SU-DHL-6 (cell line): ENCODE measurements around the gene RBL1.

Experiments used
- H2AFZ ChIP-seq: fragments of 200-600 bp; sonication (generic); 2 replicates; pipeline ENCODE4 v1.6.1; 2014; ENCODE audit warnings: low read depth, mild to moderate bottlenecking, moderate library complexity, mixed read lengths, antibody characterized with exemption, low read length; ENCODE audit not compliant: severe bottlenecking
- H3F3A ChIP-seq: fragments of 200-600 bp; shearing (Covaris generic); 2 replicates; pipeline ENCODE4 v1.6.0; 2016; ENCODE audit warnings: antibody characterized with exemption, mild to moderate bottlenecking; ENCODE audit not compliant: insufficient read depth
- H3K27ac ChIP-seq: fragments of 200-600 bp; sonication (generic); 2 replicates; pipeline ENCODE4 v1.5.1; 2016; ENCODE audit warnings: low read depth, mild to moderate bottlenecking, low read length, moderate library complexity, mixed read lengths
- H3K27me3 ChIP-seq: fragments of 200-600 bp; sonication (generic), shearing (Covaris generic); 2 replicates; pipeline ENCODE4 v1.6.0; 2014; ENCODE audit warnings: mild to moderate bottlenecking, low read length
- H3K36me3 ChIP-seq: fragments of 200-600 bp; sonication (generic); 2 replicates; pipeline ENCODE4 v1.6.1; 2014; ENCODE audit warnings: mild to moderate bottlenecking, low read length, mixed read lengths
- H3K4me2 ChIP-seq: fragments of 300-600, 200-600 bp; shearing (Covaris generic), sonication (generic); 2 replicates; pipeline ENCODE4 v1.6.0; 2014; ENCODE audit warnings: low read length, low read depth, mild to moderate bottlenecking; ENCODE audit not compliant: poor library complexity, severe bottlenecking
- H3K4me3 ChIP-seq: fragments of 200-600 bp; sonication (generic); 2 replicates; pipeline ENCODE4 v1.5.1; 2014; ENCODE audit warnings: antibody characterized with exemption, low read length, mild to moderate bottlenecking, mixed read lengths; ENCODE audit not compliant: insufficient read depth, poor library complexity, severe bottlenecking
- H3K79me2 ChIP-seq: fragments of 200-600 bp; sonication (generic); 2 replicates; pipeline ENCODE4 v1.6.1; 2014; ENCODE audit warnings: mild to moderate bottlenecking, low read length, moderate library complexity; ENCODE audit not compliant: insufficient read depth
- H3K9ac ChIP-seq: fragments of 200-600 bp; sonication (generic); 2 replicates; pipeline ENCODE4 v1.7.0; 2014; ENCODE audit warnings: mild to moderate bottlenecking, low read length
- H3K9me2 ChIP-seq: fragments of 200-600 bp; sonication (generic); replicated peaks from 2 replicates; pipeline ENCODE4 v1.6.1; 2014; ENCODE audit warnings: low read length; ENCODE audit not compliant: insufficient read depth
- H3K9me3 ChIP-seq: fragments of 200-600 bp; sonication (generic); 2 replicates; pipeline ENCODE4 v1.6.1; 2014; ENCODE audit warnings: low read length, mixed read lengths; ENCODE audit not compliant: insufficient read depth
- H4K20me1 ChIP-seq: fragments of 200-600 bp; sonication (generic); 2 replicates; pipeline ENCODE4 v1.6.1; 2014; ENCODE audit warnings: low read depth, mild to moderate bottlenecking, antibody characterized with exemption, low read length, moderate library complexity, mixed read lengths
- EZH2phosphoT487 ChIP-seq: fragments of 200-600 bp; sonication (generic), shearing (Covaris generic); conservative IDR thresholded peaks from 2 replicates; pipeline ENCODE4 v1.6.1; 2018; ENCODE audit warnings: mild to moderate bottlenecking, antibody characterized with exemption, low read length, moderate library complexity, mixed read lengths
- TF ChIP-seq, protein P1 (sequence below): fragments of 200-600 bp; sonication (generic); IDR thresholded peaks from one replicate; pipeline ENCODE4 v1.5.1; 2017; ENCODE audit warnings: antibody characterized with exemption, mild to moderate bottlenecking, low read length, moderate library complexity; ENCODE audit not compliant: insufficient read depth, poor library complexity, severe bottlenecking

Gene RBL1

DNA sequence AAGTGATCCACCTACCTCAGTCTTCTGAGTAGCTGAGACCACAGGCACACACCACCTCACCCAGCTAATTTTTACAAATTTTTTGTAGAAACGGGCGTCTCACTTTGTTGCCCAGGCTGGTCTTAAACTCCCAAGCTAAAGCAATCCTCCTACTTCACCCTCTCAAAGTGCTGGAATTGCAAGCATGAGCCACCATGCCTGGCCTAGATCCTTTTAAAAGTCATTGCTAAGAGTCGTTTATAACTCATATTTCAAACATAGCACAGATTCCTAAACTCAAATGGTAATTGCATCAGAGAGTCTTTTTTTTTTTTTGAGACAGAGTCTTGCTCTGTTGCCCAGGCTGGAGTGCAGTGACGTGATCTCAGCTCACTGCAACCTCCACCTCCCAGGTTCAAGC is 136.6 kb downstream of the RBL1 start:
- H3K27ac ChIP-seq = no peak overlapping the region
- no peaks in the 10 kb centered on the region for H3K9me2 ChIP-seq
- H3K4me2 ChIP-seq = no peak overlapping the region
- H2AFZ ChIP-seq = no peak overlapping the region
- H3K79me2 ChIP-seq = no peaks in the 10 kb centered on the region
- TF ChIP-seq, protein P1, sequence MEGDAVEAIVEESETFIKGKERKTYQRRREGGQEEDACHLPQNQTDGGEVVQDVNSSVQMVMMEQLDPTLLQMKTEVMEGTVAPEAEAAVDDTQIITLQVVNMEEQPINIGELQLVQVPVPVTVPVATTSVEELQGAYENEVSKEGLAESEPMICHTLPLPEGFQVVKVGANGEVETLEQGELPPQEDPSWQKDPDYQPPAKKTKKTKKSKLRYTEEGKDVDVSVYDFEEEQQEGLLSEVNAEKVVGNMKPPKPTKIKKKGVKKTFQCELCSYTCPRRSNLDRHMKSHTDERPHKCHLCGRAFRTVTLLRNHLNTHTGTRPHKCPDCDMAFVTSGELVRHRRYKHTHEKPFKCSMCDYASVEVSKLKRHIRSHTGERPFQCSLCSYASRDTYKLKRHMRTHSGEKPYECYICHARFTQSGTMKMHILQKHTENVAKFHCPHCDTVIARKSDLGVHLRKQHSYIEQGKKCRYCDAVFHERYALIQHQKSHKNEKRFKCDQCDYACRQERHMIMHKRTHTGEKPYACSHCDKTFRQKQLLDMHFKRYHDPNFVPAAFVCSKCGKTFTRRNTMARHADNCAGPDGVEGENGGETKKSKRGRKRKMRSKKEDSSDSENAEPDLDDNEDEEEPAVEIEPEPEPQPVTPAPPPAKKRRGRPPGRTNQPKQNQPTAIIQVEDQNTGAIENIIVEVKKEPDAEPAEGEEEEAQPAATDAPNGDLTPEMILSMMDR = no peak
- TF ChIP-seq EZH2phosphoT487 = no peak
- H3K4me3 ChIP-seq = no peak overlapping the region
- no peaks in the 10 kb centered on the region for H3K36me3 ChIP-seq
- H3F3A ChIP-seq = no peaks in the 10 kb centered on the region
- H3K9me3 ChIP-seq = peaks cover 6% of the 10 kb centered on the region; the same call in 1 of the 2 replicates
- no peaks in the 10 kb centered on the region for H3K27me3 ChIP-seq
- no peaks in the 10 kb centered on the region for H4K20me1 ChIP-seq
- no peak overlapping the region for H3K9ac ChIP-seq

DNA sequence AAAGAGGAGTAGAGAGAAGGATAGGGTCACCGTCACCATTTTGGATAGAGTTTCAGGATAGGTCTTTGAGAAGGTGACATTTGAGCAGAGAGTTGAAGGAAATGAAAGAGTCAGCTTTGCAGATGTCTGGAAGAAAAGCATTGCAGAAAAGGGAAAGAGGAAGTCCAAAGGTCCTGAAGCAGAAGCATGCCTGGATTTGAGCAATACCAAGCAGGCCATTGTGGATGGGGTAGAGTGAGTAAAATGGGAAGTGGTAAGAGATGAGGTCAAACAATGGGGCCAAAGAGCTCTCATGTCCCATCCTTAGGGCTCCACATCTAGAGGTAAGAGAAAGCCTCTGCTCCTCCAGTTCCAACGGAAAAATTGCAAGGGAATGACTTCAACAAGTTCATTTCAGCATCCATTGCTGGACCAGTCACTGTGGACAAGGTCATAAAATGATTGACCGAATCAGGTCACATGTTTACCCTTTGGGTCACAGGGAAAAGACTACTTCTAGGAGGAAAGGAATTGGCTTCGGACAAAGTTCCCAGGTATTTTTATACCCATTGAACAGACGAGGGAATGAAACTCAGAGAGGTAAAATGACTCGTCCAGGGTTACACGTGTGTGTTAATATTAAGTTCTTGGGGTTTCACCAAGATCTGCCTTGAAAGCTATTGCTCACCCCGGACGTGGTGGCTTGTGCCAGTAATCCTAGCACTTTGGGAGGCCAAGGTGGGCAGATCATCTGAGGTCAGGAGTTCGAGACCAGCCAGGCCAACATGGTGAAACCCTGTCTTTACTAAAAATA is 137.7 kb downstream of the RBL1 start:
- H3K9me3 ChIP-seq = peaks cover 6% of the 10 kb centered on the region; the same call in 1 of the 2 replicates
- H3K27ac ChIP-seq = no peak overlapping the region
- no peaks in the 10 kb centered on the region for H4K20me1 ChIP-seq
- no peaks in the 10 kb centered on the region for H3K79me2 ChIP-seq
- H3K27me3 ChIP-seq = no peaks in the 10 kb centered on the region
- no peaks in the 10 kb centered on the region for H3K9me2 ChIP-seq
- H3K4me3 ChIP-seq = no peak overlapping the region
- no peak overlapping the region for H3K4me2 ChIP-seq
- no peak overlapping the region for H3K9ac ChIP-seq
- no peak for TF ChIP-seq EZH2phosphoT487
- TF ChIP-seq, protein P1 = no peak
- H3F3A ChIP-seq = no peaks in the 10 kb centered on the region
- no peaks in the 10 kb centered on the region for H3K36me3 ChIP-seq
- no peak overlapping the region for H2AFZ ChIP-seq

DNA sequence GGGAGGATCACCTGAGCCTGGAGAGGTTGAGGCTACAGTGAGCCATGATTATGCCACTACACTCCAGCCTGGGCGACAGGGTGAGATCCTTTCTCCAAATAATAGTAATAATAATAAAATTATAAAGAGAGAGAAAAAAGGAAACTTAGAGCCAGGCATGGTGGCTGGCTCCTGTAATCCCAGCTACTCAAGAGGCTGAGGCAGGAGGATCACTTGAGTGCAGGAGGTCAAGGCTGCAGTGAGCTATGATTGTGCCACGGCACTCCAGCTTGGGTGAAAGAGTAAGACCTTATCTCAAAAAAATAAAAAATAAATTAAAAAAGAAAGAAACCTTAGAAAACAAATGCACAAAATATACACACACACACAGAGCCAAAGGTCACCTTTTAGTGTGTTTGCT is 139.1 kb downstream of the RBL1 start:
- no peak overlapping the region for H2AFZ ChIP-seq
- no peak overlapping the region for H3K4me2 ChIP-seq
- H3K4me3 ChIP-seq = no peak overlapping the region
- no peaks in the 10 kb centered on the region for H3K79me2 ChIP-seq
- 0 out of 2 replicates have a peak, but pooled peaks cover 3% of the 10 kb centered on the region for H3F3A ChIP-seq
- H4K20me1 ChIP-seq = no peaks in the 10 kb centered on the region
- TF ChIP-seq, protein P1 = no peak
- no peak for TF ChIP-seq EZH2phosphoT487
- no peaks in the 10 kb centered on the region for H3K9me3 ChIP-seq
- no peaks in the 10 kb centered on the region for H3K9me2 ChIP-seq
- H3K36me3 ChIP-seq = no peaks in the 10 kb centered on the region
- H3K27ac ChIP-seq = no peak overlapping the region
- H3K9ac ChIP-seq = no peak overlapping the region
- H3K27me3 ChIP-seq = no peaks in the 10 kb centered on the region
